ENCODE measurements around the gene GART. TPM values are rescaled to one million over a fixed set of nuclear protein-coding genes. Genes with fewer than 3 reads are reported as not detected.

The GART gene
- total RNA-seq, 1 experiment from 2014 or later = 241 TPM

- BruUV-seq (replicated peaks) = no TSS peak
- Histone ChIP-seq H3K36me3 (ENCODE audit: control insufficient read depth in 1 of 2, insufficient read depth in 2 of 2, low read length in 2 of 2) (peaks cover 81 to 95% of the 10 kb centered on the region in 2 experiments), H3K9ac (ENCODE audit: low read length) (no peak overlapping the region), H3K9me3 (ENCODE audit: control insufficient read depth in 1 of 2, insufficient read depth in 1 of 2, low read depth in 1 of 2, low read length in 2 of 2) (no peaks in the 10 kb centered on the region), H3K27ac (ENCODE audit: low read depth, low read length) (no peak overlapping the region), H4K20me1 (ENCODE audit: insufficient read depth) (peaks cover 8% of the 10 kb centered on the region; the same call in 1 of the 2 replicates), H3K9me2 (ENCODE audit: insufficient read depth) (no peaks in the 10 kb centered on the region), H3K79me2 (ENCODE audit: insufficient read depth, low read length) (peaks cover 50% of the 10 kb centered on the region), H3K27me3 (ENCODE audit: insufficient read depth, low read length) (no peaks in the 10 kb centered on the region), H3K4me1 (ENCODE audit: control insufficient read depth in 1 of 2, insufficient read depth in 2 of 2, low read length in 2 of 2) (no peaks in the 10 kb centered on the region), H2AFZ (ENCODE audit: low read depth, low read length, poor library complexity, severe bottlenecking) (no peak overlapping the region), H3K4me2 (ENCODE audit: low read length) (no peak overlapping the region), H3K4me3 (replicated peaks in 1 of 2; ENCODE audit: low read depth in 1 of 2, low read length in 2 of 2) (no peak overlapping the region)
- RAD21 ChIA-PET (ENCODE audit: low non-redundant PET in 1 of 2, low total read pairs in 2 of 2, uncharacterized antibody in 2 of 2, unreplicated experiment in 2 of 2) = no interaction called here
- TF ChIP-seq POLR2A (IDR thresholded peaks at IDR 0.05; ENCODE audit: borderline replicate concordance, extremely low read depth, insufficient read depth, insufficient read length) = no peak
- no peak for TF ChIP-seq SP1 (IDR thresholded peaks at IDR 0.05; ENCODE audit: low read depth)
- TF ChIP-seq YY1 (IDR thresholded peaks at IDR 0.05; ENCODE audit: extremely low read depth, insufficient replicate concordance, low read depth, low read length) = no peak
- TF ChIP-seq EZH2 (IDR thresholded peaks at IDR 0.05) = no peak
- no peak for TF ChIP-seq RAD21 (IDR thresholded peaks at IDR 0.05; ENCODE audit: low read depth)
- no peak for TF ChIP-seq JUND (IDR thresholded peaks at IDR 0.05)
- ATAC-seq = no peak
- CTCF ChIA-PET = no interaction called here
- POLR2A ChIA-PET = no interaction called here
- no peak for DNase-seq (ENCODE audit: low read depth, low spot score)
- intact Hi-C loops (cut with micrococcal nuclease) = no loop called here
These were observed 10.9 kb downstream of the GART start for GRCh38 chr21:33531007-33531406.

GRCh38 chr21:33522953-33523349 is 19.0 kb downstream of the GART start:
- H4K20me1 ChIP-seq (ENCODE audit: insufficient read depth) = no peaks in the 10 kb centered on the region
- H3K79me2 ChIP-seq (ENCODE audit: insufficient read depth, low read length) = no peaks in the 10 kb centered on the region
- TF ChIP-seq ELF1 (IDR thresholded peaks at IDR 0.05; ENCODE audit: borderline replicate concordance, low read depth) (no peak), POLR2AphosphoS5 (IDR thresholded peaks at IDR 0.05; ENCODE audit: low read depth, low read length) (no peak), EZH2phosphoT487 (IDR thresholded peaks at IDR 0.05; ENCODE audit: borderline replicate concordance) (no peak), SIN3A (IDR thresholded peaks at IDR 0.05; ENCODE audit: low read depth) (no peak), MAX (IDR thresholded peaks at IDR 0.05) (no peak), FOSL1 (IDR thresholded peaks at IDR 0.05; ENCODE audit: low read depth) (no peak), ZNF274 (IDR thresholded peaks at IDR 0.05; ENCODE audit: low read depth, low read length) (no peak)
- DNase-seq (ENCODE audit: low read depth, low spot score) (no peak), ATAC-seq (no peak)
- ChIA-PET RAD21 (ENCODE audit: low non-redundant PET in 1 of 2, low total read pairs in 2 of 2, uncharacterized antibody in 2 of 2, unreplicated experiment in 2 of 2) (no interaction called here), CTCF (no interaction called here), POLR2A (no interaction called here)
- H3K9me2 ChIP-seq (ENCODE audit: insufficient read depth) = no peaks in the 10 kb centered on the region
- intact Hi-C loops (cut with micrococcal nuclease) = no loop called here
- H3K4me2 ChIP-seq (ENCODE audit: low read length) = no peak overlapping the region
- H3K4me3 ChIP-seq (replicated peaks in 1 of 2; ENCODE audit: low read depth in 1 of 2, low read length in 2 of 2) = no peak overlapping the region
- no peak overlapping the region for H3K9ac ChIP-seq (ENCODE audit: low read length)
- H3K4me1 ChIP-seq (ENCODE audit: control insufficient read depth in 1 of 2, insufficient read depth in 2 of 2, low read length in 2 of 2) = no peaks in the 10 kb centered on the region
- peaks cover 40 to 44% of the 10 kb centered on the region in 2 experiments; a peak in 3 of 4 replicates for H3K36me3 ChIP-seq (ENCODE audit: control insufficient read depth in 1 of 2, insufficient read depth in 2 of 2, low read length in 2 of 2)
- no peak overlapping the region for H3K27ac ChIP-seq (ENCODE audit: low read depth, low read length)
- H3K27me3 ChIP-seq (ENCODE audit: insufficient read depth, low read length) = no peaks in the 10 kb centered on the region
- no peak overlapping the region for H2AFZ ChIP-seq (ENCODE audit: low read depth, low read length, poor library complexity, severe bottlenecking)
- no TSS peak for BruUV-seq (replicated peaks)
- no peaks in the 10 kb centered on the region for H3K9me3 ChIP-seq (ENCODE audit: control insufficient read depth in 1 of 2, insufficient read depth in 1 of 2, low read depth in 1 of 2, low read length in 2 of 2)

Measured in HCT116 (cell line).